ENCODE results near the gene DUSP1.

DNA sequence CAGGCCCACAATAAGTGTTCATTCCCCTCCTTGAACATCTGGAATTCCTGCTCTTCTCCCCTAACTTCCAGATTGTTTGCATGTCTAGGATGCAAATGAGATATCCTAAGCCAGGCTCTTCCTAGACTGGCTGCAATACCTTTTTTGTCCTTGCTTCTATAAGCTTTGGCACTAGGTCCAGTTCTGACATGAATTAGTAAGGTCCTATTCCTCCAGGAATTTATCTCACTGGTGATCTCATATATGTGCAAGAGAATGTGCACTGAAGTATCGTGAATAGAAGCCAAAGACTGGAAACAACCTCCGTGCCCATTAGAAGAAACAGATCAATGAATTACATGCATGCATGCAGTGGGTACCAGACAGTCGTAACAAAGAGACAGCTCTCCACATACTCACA lies 25.2 kb downstream of the DUSP1 start:
- TF ChIP-seq, protein P1, sequence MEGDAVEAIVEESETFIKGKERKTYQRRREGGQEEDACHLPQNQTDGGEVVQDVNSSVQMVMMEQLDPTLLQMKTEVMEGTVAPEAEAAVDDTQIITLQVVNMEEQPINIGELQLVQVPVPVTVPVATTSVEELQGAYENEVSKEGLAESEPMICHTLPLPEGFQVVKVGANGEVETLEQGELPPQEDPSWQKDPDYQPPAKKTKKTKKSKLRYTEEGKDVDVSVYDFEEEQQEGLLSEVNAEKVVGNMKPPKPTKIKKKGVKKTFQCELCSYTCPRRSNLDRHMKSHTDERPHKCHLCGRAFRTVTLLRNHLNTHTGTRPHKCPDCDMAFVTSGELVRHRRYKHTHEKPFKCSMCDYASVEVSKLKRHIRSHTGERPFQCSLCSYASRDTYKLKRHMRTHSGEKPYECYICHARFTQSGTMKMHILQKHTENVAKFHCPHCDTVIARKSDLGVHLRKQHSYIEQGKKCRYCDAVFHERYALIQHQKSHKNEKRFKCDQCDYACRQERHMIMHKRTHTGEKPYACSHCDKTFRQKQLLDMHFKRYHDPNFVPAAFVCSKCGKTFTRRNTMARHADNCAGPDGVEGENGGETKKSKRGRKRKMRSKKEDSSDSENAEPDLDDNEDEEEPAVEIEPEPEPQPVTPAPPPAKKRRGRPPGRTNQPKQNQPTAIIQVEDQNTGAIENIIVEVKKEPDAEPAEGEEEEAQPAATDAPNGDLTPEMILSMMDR (IDR thresholded peaks at IDR 0.05 in 2 of 3, conservative IDR thresholded peaks at IDR 0.05 in 1 of 3; ENCODE audit: borderline replicate concordance in 1 of 3, insufficient read depth in 1 of 3, low read depth in 2 of 3, low read length in 2 of 3), result no peak
- no peak for TF ChIP-seq JUND (IDR thresholded peaks at IDR 0.05)
- no peak for TF ChIP-seq EGR1 (IDR thresholded peaks at IDR 0.05; ENCODE audit: low read depth)
- TF ChIP-seq SIN3A (IDR thresholded peaks at IDR 0.05; ENCODE audit: low read depth), result no peak
- TF ChIP-seq EZH2phosphoT487 (IDR thresholded peaks at IDR 0.05; ENCODE audit: borderline replicate concordance), result no peak
- no peak for TF ChIP-seq POLR2A (IDR thresholded peaks at IDR 0.05; ENCODE audit: borderline replicate concordance, extremely low read depth, insufficient read depth, insufficient read length)
- TF ChIP-seq, protein P2, sequence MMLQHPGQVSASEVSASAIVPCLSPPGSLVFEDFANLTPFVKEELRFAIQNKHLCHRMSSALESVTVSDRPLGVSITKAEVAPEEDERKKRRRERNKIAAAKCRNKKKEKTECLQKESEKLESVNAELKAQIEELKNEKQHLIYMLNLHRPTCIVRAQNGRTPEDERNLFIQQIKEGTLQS (IDR thresholded peaks at IDR 0.05), result no peak
- no peak for TF ChIP-seq RAD21 (IDR thresholded peaks at IDR 0.05; ENCODE audit: low read depth)
- no peak for TF ChIP-seq TCF7L2 (IDR thresholded peaks at IDR 0.05; ENCODE audit: borderline replicate concordance, extremely low read depth, insufficient read depth, insufficient read length)
- no peak for TF ChIP-seq EZH2 (IDR thresholded peaks at IDR 0.05)
- TF ChIP-seq, protein P3, sequence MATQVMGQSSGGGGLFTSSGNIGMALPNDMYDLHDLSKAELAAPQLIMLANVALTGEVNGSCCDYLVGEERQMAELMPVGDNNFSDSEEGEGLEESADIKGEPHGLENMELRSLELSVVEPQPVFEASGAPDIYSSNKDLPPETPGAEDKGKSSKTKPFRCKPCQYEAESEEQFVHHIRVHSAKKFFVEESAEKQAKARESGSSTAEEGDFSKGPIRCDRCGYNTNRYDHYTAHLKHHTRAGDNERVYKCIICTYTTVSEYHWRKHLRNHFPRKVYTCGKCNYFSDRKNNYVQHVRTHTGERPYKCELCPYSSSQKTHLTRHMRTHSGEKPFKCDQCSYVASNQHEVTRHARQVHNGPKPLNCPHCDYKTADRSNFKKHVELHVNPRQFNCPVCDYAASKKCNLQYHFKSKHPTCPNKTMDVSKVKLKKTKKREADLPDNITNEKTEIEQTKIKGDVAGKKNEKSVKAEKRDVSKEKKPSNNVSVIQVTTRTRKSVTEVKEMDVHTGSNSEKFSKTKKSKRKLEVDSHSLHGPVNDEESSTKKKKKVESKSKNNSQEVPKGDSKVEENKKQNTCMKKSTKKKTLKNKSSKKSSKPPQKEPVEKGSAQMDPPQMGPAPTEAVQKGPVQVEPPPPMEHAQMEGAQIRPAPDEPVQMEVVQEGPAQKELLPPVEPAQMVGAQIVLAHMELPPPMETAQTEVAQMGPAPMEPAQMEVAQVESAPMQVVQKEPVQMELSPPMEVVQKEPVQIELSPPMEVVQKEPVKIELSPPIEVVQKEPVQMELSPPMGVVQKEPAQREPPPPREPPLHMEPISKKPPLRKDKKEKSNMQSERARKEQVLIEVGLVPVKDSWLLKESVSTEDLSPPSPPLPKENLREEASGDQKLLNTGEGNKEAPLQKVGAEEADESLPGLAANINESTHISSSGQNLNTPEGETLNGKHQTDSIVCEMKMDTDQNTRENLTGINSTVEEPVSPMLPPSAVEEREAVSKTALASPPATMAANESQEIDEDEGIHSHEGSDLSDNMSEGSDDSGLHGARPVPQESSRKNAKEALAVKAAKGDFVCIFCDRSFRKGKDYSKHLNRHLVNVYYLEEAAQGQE (IDR thresholded peaks at IDR 0.05; ENCODE audit: low read depth), result no peak

Measured in HCT116 (cell line).